K562 (cell line): ENCODE measurements around the gene HES6. TPM values are rescaled to one million over a fixed set of nuclear protein-coding genes. Genes with fewer than 3 reads are reported as not detected.
A peak's percentile ranks its signal among the peaks of the same experiment; 100 is the strongest.

ENCODE experiments used
- ATAC-seq: fragments of 200-7000 bp; cut with Tn5 transposase; 3 replicates; pipeline ENCODE4 v1.9.1; 2020; ENCODE audit warnings: moderate library complexity
- BruUV-seq: library from RNA; stranded (reverse); fragments of 400-500 nt; replicated peaks from 2 replicates; lab custom pipeline; 2021; lab: Mats Ljungman, UMichigan
- CTCF ChIA-PET: fragments of 300-600 bp; formaldehyde crosslinking; extraction: SDS; loops from one replicate; lab custom pipeline; 2021; ENCODE audit warnings: low intra/inter-chr PET ratio; lab: Yijun Ruan, JAX
- POLR2A ChIA-PET: fragments of 300-600, 350-650 bp; sonication (Branson Sonifier 250); formaldehyde crosslinking; extraction: SDS; loops from one replicate; lab custom pipeline; 2021; ENCODE audit warnings: antibody characterized with exemption, inconsistent platforms; lab: Yijun Ruan, JAX
- DNase-seq, 4 experiments: peaks; one replicate each; pipeline versions ENCODE4 v3.0.0 to v3.0.0-alpha.2; 2011 to 2018; ENCODE audit warnings: low spot score in 3 of 4, mixed read lengths in 3 of 4; ENCODE audit errors: extremely low read depth in 1 of 4
- FAIRE-seq: peaks from 2 replicates; lab custom pipeline; 2011; peaks lifted over from hg19 to GRCh38; lab: Jason Lieb, UNC
- H2AFZ ChIP-seq: 2 replicates; pipeline ENCODE4 v1.6.0; 2011; ENCODE audit warnings: low read depth, low read length, control low read depth, inconsistent platforms
- H3K27ac ChIP-seq: fragments of 200-600 bp; 3 replicates; pipeline ENCODE4 v1.8.0; 2011; ENCODE audit warnings: low read depth, mild to moderate bottlenecking, control low read depth, inconsistent platforms, low read length, moderate library complexity, mixed read lengths; ENCODE audit errors: extremely low read depth
- H3K27me3 ChIP-seq, 2 experiments: fragments of 300-600 bp in 1 of 2; 2 replicates in 1 of 2; 3 replicates in 1 of 2; pipeline versions ENCODE4 v1.6.0 to v1.8.0; 2011; ENCODE audit warnings: inconsistent platforms in 2 of 2, low read length in 2 of 2, mild to moderate bottlenecking in 1 of 2, mixed read lengths in 1 of 2, moderate library complexity in 1 of 2; ENCODE audit not compliant: control insufficient read depth in 2 of 2, insufficient read depth in 2 of 2
- H3K36me3 ChIP-seq: fragments of 300-600 bp; 3 replicates; pipeline ENCODE4 v1.8.0; 2011; ENCODE audit warnings: mild to moderate bottlenecking, low read length, inconsistent platforms; ENCODE audit not compliant: control insufficient read depth, insufficient read depth
- H3K4me1 ChIP-seq, 2 experiments: fragments of 200-600 bp in 1 of 2; replicated peaks in 1 of 2; 2 replicates in 1 of 2; 3 replicates in 1 of 2; pipeline versions ENCODE4 v1.5.1 to v1.8.0; 2011; ENCODE audit warnings: inconsistent platforms in 2 of 2, low read length in 2 of 2, mild to moderate bottlenecking in 1 of 2, mixed read lengths in 1 of 2, moderate library complexity in 1 of 2; ENCODE audit not compliant: control insufficient read depth in 2 of 2, insufficient read depth in 2 of 2
- H3K4me2 ChIP-seq: 2 replicates; pipeline ENCODE4 v1.6.1; 2011; ENCODE audit warnings: low read length, control low read depth, inconsistent platforms, mixed read lengths; ENCODE audit not compliant: insufficient read depth
- H3K4me3 ChIP-seq: fragments of 200-600 bp; sonication (generic), shearing (Covaris generic); 2 replicates; pipeline ENCODE4 v1.5.1; 2016; ENCODE audit warnings: control low read depth, inconsistent platforms
- H3K79me2 ChIP-seq: fragments of 200-600 bp; 3 replicates; pipeline ENCODE4 v1.8.0; 2011; ENCODE audit warnings: low read length, inconsistent platforms; ENCODE audit not compliant: control insufficient read depth, insufficient read depth
- H3K9ac ChIP-seq, 2 experiments: 2 replicates each; pipeline versions ENCODE4 v1.6.0 to v1.6.1; 2011; ENCODE audit warnings: low read depth in 2 of 2, low read length in 2 of 2, control low read depth in 1 of 2, inconsistent platforms in 1 of 2, mild to moderate bottlenecking in 1 of 2, mixed read lengths in 1 of 2; ENCODE audit not compliant: insufficient read depth in 1 of 2
- H3K9me1 ChIP-seq: one replicate; pipeline ENCODE4 v1.6.0; 2011; ENCODE audit warnings: inconsistent platforms, mild to moderate bottlenecking, low read length, moderate library complexity; ENCODE audit not compliant: control insufficient read depth, insufficient read depth
- H3K9me3 ChIP-seq: replicated peaks from 2 replicates; pipeline ENCODE4 v1.5.1; 2011; ENCODE audit warnings: low read depth, low read length, inconsistent platforms; ENCODE audit not compliant: control insufficient read depth, insufficient read depth
- H4K20me1 ChIP-seq: replicated peaks from 2 replicates; pipeline ENCODE4 v1.6.1; 2011; ENCODE audit warnings: low read length, inconsistent platforms, mixed read lengths; ENCODE audit not compliant: control insufficient read depth, insufficient read depth
- CHD1 ChIP-seq: fragments of 200-600 bp; sonication (generic); IDR thresholded peaks from one replicate; pipeline ENCODE4 v1.6.1; 2012; ENCODE audit warnings: mild to moderate bottlenecking, moderate library complexity, low read length, inconsistent platforms
- E2F5 ChIP-seq: sonication (generic); formaldehyde crosslinking; IDR thresholded peaks from 2 replicates; pipeline ENCODE4 v1.8.0; 2022; ENCODE audit warnings: mild to moderate bottlenecking, missing genetic modification reagents
- GATA2 ChIP-seq: sonication (generic); formaldehyde crosslinking; IDR thresholded peaks from 2 replicates; pipeline ENCODE4 v1.4.0; 2020; ENCODE audit warnings: mild to moderate bottlenecking, missing genetic modification reagents
- JUNB ChIP-seq: fragments of 450-650 bp; formaldehyde crosslinking; conservative IDR thresholded peaks from 2 replicates; pipeline ENCODE4 v1.4.0; 2020; ENCODE audit warnings: mild to moderate bottlenecking
- MTA2 ChIP-seq: fragments of 450-650 bp; IDR thresholded peaks from 2 replicates; pipeline ENCODE4 v1.6.1; 2016; ENCODE audit warnings: low read depth
- NFATC3 ChIP-seq: fragments of 450-650 bp; IDR thresholded peaks from 2 replicates; pipeline ENCODE4 v1.6.1; 2017; ENCODE audit warnings: mild to moderate bottlenecking
- RFX1 ChIP-seq: fragments of 450-650 bp; IDR thresholded peaks from 2 replicates; pipeline ENCODE4 v1.6.1; 2016; ENCODE audit warnings: mild to moderate bottlenecking, moderate library complexity
- TCF15 ChIP-seq: fragments of 250-450 bp; sonication (Bioruptor Pico); IDR thresholded peaks from 2 replicates; pipeline ENCODE4 v1.8.0; 2022; ENCODE audit warnings: moderate library complexity, mild to moderate bottlenecking, inconsistent platforms
- TRIM28 ChIP-seq: fragments of 450-650 bp; IDR thresholded peaks from 2 replicates; pipeline ENCODE4 v1.6.1; 2017
- ZNF518B ChIP-seq: fragments of 250-450 bp; sonication (Bioruptor Pico); IDR thresholded peaks from 2 replicates; pipeline ENCODE4 v1.5.0; 2021; ENCODE audit warnings: mild to moderate bottlenecking, moderate library complexity
- WGBS: fragments of 100-300 bp; shearing (Covaris generic); methylation state at CpG from one replicate; pipeline ENCODE4 v1.1.6; 2016; ENCODE audit warnings: low coverage, mixed read lengths; ENCODE audit not compliant: insufficient coverage; ENCODE audit errors: missing lambda C conversion rate; 5-methylcytosine and 5-hydroxymethylcytosine counted together
- in situ Hi-C: fragments of 300-500 bp; cut with MboI; formaldehyde crosslinking; loops from 4 replicates; pipeline ENCODE4 v1.15.0; 2018; ENCODE audit warnings: inconsistent platforms, mixed read lengths
- intact Hi-C: fragments of 100-400 bp; cut with micrococcal nuclease; formaldehyde crosslinking; loops from 2 replicates; pipeline ENCODE4 v1.14.2; 2022
- polyA plus RNA-seq, 8 experiments: library from polyadenylated mRNA; depleted of rRNA in 4 of 8; stranded (reverse) in 5 of 8; unstranded in 3 of 8; fragments of >200 nt; fragmentation: Nextera tagmentation in 2 of 8; fragmentation: Illumina TruSeq in 1 of 8; extraction: Ambion mirVana in 2 of 8; extraction: Trizol in 1 of 8; gene quantifications; 2 replicates each; pipeline versions ENCODE4 v1.2.1 to v1.2.3, GENCODE V29; 2011 to 2014; ENCODE audit warnings: inconsistent platforms in 1 of 8, missing spikeins in 1 of 8
- total RNA-seq, 7 experiments: library from RNA; depleted of rRNA in 6 of 7; stranded (reverse); fragments of >200 nt in 6 of 7; fragmentation: Illumina TruSeq in 2 of 7; extraction: Trizol in 2 of 7; gene quantifications; 2 replicates each; pipeline versions ENCODE4 v1.2.1 to v1.2.3, GENCODE V29; 2011 to 2021; ENCODE audit warnings: low replicate concordance in 1 of 7

The HES6 gene
- total and polyA plus RNA-seq, 9 of the 15 experiments (the other 6 are each of a cell fraction or from before 2014, with no cell fraction given), result 6.2 to 133 (median 29.2) TPM

- Histone ChIP-seq H3K27me3 (no peaks in the 10 kb centered on the region; a peak in 1 of 5 replicates), H3K4me1 (peaks cover 3 to 42% of the 10 kb centered on the region in 2 experiments; a peak in 4 of 5 replicates), H2AFZ (no peak overlapping the region), H3K79me2 (peaks cover 52% of the 10 kb centered on the region), H3K27ac (no peak overlapping the region), H3K4me2 (no peak overlapping the region), H4K20me1 (no peaks in the 10 kb centered on the region; the same call in 1 of the 2 replicates), H3K4me3 (no peak overlapping the region), H3K9ac (no peak overlapping the region), H3K9me1 (peaks cover 5% of the 10 kb centered on the region), H3K36me3 (peaks cover 5% of the 10 kb centered on the region; the same call in 1 of the 3 replicates)
- no TSS peak for BruUV-seq
- no peak for FAIRE-seq
- no peak for ATAC-seq
- DNase-seq, result no peak
- intact Hi-C loops, result no loop called here
- 83% methylated on average over 7 of the region's 7 CpGs for WGBS
- in situ Hi-C loops, result no loop called here
- CTCF ChIA-PET, result no interaction called here
- POLR2A ChIA-PET, result interaction anchor here (0.6 to 1.4 kb wide), 2 partner anchors 15 to 25 kb away, joined by 3 to 4 read pairs; no protein-coding TSS in a partner anchor
- TF ChIP-seq RFX1 (peak; percentile 48), NFATC3 (no peak), JUNB (CRISPR knock-in tag) (no peak)
- TF ChIP-seq, all 486 proteins: peak for 1
- H3K9me3 ChIP-seq, result no peaks in the 10 kb centered on the region
Measured at GRCh38 chr2:238285653-238286082, 45.8 kb upstream of the HES6 start.

GRCh38 chr2:238284802-238285515 is 45.1 kb upstream of the HES6 start:
- H3K27me3 ChIP-seq, result no peaks in the 10 kb centered on the region; a peak in 1 of 5 replicates
- in situ Hi-C loops (no loop called here), intact Hi-C loops (no loop called here)
- no peak for ATAC-seq
- H3K27ac ChIP-seq, result no peak overlapping the region
- ChIA-PET POLR2A (interaction anchor here (0.6 to 1.4 kb wide), 3 partner anchors 14 to 89 kb away, joined by 3 to 4 read pairs (median 3); no protein-coding TSS in a partner anchor), CTCF (no interaction called here)
- H4K20me1 ChIP-seq, result no peaks in the 10 kb centered on the region; the same call in 1 of the 2 replicates
- no peak overlapping the region for H3K9ac ChIP-seq
- no peak for DNase-seq
- no peak overlapping the region for H3K4me3 ChIP-seq
- H3K79me2 ChIP-seq, result peaks cover 52% of the 10 kb centered on the region
- peaks cover 5% of the 10 kb centered on the region for H3K9me1 ChIP-seq
- no peak overlapping the region for H3K4me2 ChIP-seq
- no peaks in the 10 kb centered on the region for H3K9me3 ChIP-seq
- no peak for FAIRE-seq
- 86% methylated on average over 7 of the region's 11 CpGs for WGBS
- peaks cover 3 to 42% of the 10 kb centered on the region in 2 experiments; a peak in 4 of 5 replicates for H3K4me1 ChIP-seq
- no TSS peak for BruUV-seq
- H2AFZ ChIP-seq, result no peak overlapping the region
- H3K36me3 ChIP-seq, result peaks cover 5% of the 10 kb centered on the region; the same call in 1 of the 3 replicates
- no peak for TF ChIP-seq E2F5 (CRISPR knock-in tag)
- no peak for TF ChIP-seq MTA2
- TF ChIP-seq CHD1, result no peak
- TF ChIP-seq TCF15, result no peak
- TF ChIP-seq ZNF518B (CRISPR knock-in tag), result no peak
- TF ChIP-seq TRIM28, result no peak
- TF ChIP-seq GATA2 (CRISPR knock-in tag), result no peak
